HepG2 (cell line): Measurements from ENCODE around the gene MVP. TPM values are rescaled to one million over a fixed set of nuclear protein-coding genes. Genes with fewer than 3 reads are reported as not detected.
A peak's percentile ranks its signal among the peaks of the same experiment; 100 is the strongest.

Experiments used
- KDM5A ChIP-seq: fragments of 200-600 bp; sonication (generic); IDR thresholded peaks from 2 replicates; pipeline ENCODE4 v1.7.0; 2018; ENCODE audit warnings: antibody characterized with exemption, mild to moderate bottlenecking, low read length, borderline replicate concordance
- KDM5B ChIP-seq: sonication (generic); formaldehyde crosslinking; IDR thresholded peaks from 2 replicates; pipeline ENCODE4 v1.4.0; 2020; ENCODE audit warnings: missing genetic modification reagents, mild to moderate bottlenecking, borderline replicate concordance
- NR2F1 ChIP-seq, 2 experiments: fragments of 450-650 bp in 1 of 2; formaldehyde crosslinking in 1 of 2; IDR thresholded peaks; 2 replicates each; pipeline versions ENCODE4 v1.5.0 to v1.6.1; 2016 to 2020; ENCODE audit warnings: mild to moderate bottlenecking in 1 of 2, missing compliant biosample characterization in 1 of 2, missing genetic modification reagents in 1 of 2, moderate library complexity in 1 of 2
- NR3C1 ChIP-seq: sonication (generic); formaldehyde crosslinking; IDR thresholded peaks from 2 replicates; pipeline ENCODE4 v1.4.0; 2020; ENCODE audit warnings: missing genetic modification reagents
- POLR2AphosphoS2 ChIP-seq: IDR thresholded peaks from 2 replicates; pipeline ENCODE4 v1.6.1; 2011; ENCODE audit warnings: low read depth, low read length, improper control_type of control experiment
- SIN3B ChIP-seq: fragments of 150-350 bp; IDR thresholded peaks from 2 replicates; pipeline ENCODE4 v1.6.1; 2014; ENCODE audit warnings: low read length
- SUZ12 ChIP-seq: fragments of 150-350 bp; IDR thresholded peaks from 2 replicates; pipeline ENCODE4 v1.6.1; 2014; ENCODE audit warnings: low read depth, low read length
- ZNF296 ChIP-seq: sonication (generic); formaldehyde crosslinking; conservative IDR thresholded peaks from 2 replicates; pipeline ENCODE4 v1.5.0; 2020; ENCODE audit warnings: mild to moderate bottlenecking, missing genetic modification reagents
- ZNF333 ChIP-seq: sonication (generic); formaldehyde crosslinking; IDR thresholded peaks from 2 replicates; pipeline ENCODE4 v1.4.0; 2020; ENCODE audit warnings: mild to moderate bottlenecking, missing genetic modification reagents, borderline replicate concordance
- ZNF567 ChIP-seq: sonication (generic); formaldehyde crosslinking; IDR thresholded peaks from 2 replicates; pipeline ENCODE4 v1.8.1; 2023; ENCODE audit warnings: mild to moderate bottlenecking, missing genetic modification reagents, borderline replicate concordance
- polyA plus RNA-seq, 8 experiments: library from polyadenylated mRNA; depleted of rRNA in 3 of 8; stranded (reverse) in 7 of 8; unstranded in 1 of 8; fragments of >200 nt; fragmentation: Illumina TruSeq in 4 of 8; extraction: Trizol in 4 of 8; gene quantifications; 2 replicates each; pipeline versions ENCODE4 v1.2.1 to v1.2.3, GENCODE V29; 2011 to 2016; ENCODE audit warnings: low read depth in 4 of 8, missing spikeins in 1 of 8, mixed read lengths in 1 of 8; ENCODE audit not compliant: insufficient read depth in 1 of 8
- total RNA-seq, 5 experiments: library from RNA; depleted of rRNA; stranded (reverse); fragments of >200 nt; fragmentation: Illumina TruSeq; extraction: Trizol; gene quantifications; 2 replicates each; pipeline ENCODE4 v1.2.3, GENCODE V29; 2016; ENCODE audit warnings: low read depth in 1 of 5
- TF ChIP-seq, protein P1 (sequence below): sonication (generic); formaldehyde crosslinking; IDR thresholded peaks from 2 replicates; pipeline ENCODE4 v1.5.1; 2020; ENCODE audit warnings: missing genetic modification reagents, mild to moderate bottlenecking, borderline replicate concordance
- TF ChIP-seq, protein P2 (sequence below): sonication (generic); formaldehyde crosslinking; IDR thresholded peaks from 2 replicates; pipeline ENCODE4 v1.9.0; 2021; ENCODE audit warnings: mild to moderate bottlenecking, missing genetic modification reagents
- TF ChIP-seq, protein P3 (sequence below): fragments of 450-650 bp; IDR thresholded peaks from 2 replicates; pipeline ENCODE4 v1.6.1; 2017
- TF ChIP-seq, protein P4 (sequence below): sonication (generic); formaldehyde crosslinking; IDR thresholded peaks from 2 replicates; pipeline ENCODE4 v1.4.0; 2020; ENCODE audit warnings: missing genetic modification reagents, mild to moderate bottlenecking, borderline replicate concordance
- TF ChIP-seq, protein P5 (sequence below): sonication (generic); formaldehyde crosslinking; IDR thresholded peaks from 2 replicates; pipeline ENCODE4 v1.5.0; 2020; ENCODE audit warnings: missing genetic modification reagents, mild to moderate bottlenecking, borderline replicate concordance

Gene MVP
- total and polyA plus RNA-seq, 2 of the 13 experiments (the other 11 are each of a cell fraction or from before 2014, with no cell fraction given) = 22.9 to 43.5 TPM

DNA sequence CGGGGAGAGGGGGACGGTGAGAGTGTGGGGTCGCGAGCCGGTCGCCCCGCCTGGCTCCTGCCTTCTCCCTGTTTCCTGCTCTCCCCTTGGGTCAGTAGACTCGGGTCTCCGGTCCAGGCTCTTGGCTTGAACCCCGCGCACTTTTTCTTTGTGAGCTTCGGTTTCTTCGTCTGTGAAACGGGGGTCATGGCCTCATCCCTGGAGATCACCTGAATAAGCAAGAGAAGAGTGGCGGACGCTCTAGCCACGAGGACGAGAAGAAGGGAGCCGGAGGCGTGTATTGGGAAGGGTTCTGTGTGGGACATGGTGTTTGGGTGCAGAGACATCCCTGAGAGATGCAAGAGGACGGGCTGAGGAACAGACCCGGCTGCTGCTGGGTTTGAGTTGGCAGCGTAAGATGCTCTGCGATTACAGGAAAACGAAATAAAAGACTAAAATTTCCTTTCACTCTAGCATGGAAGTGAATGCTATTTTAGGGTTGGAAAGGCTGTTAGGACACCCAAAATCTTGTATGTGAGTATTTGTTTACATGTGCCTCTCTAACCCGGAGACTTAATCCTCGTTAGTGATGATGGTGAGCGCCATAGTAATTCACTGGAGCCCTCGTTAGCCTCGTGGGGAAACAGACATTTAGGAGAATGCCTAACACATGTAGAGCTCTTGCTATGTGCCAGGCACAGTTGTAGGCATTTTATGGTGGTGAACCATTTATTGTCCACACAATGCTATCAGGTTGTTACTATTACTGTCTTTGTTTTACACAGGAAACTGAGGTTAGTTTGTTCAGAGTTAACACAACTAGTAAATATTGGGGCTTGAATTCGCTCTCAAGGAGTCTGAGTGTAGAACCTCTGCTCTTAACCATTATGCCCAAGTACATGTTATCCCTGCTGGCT lies 29.1 kb upstream of the MVP start (continued):
- TF ChIP-seq, protein P1, sequence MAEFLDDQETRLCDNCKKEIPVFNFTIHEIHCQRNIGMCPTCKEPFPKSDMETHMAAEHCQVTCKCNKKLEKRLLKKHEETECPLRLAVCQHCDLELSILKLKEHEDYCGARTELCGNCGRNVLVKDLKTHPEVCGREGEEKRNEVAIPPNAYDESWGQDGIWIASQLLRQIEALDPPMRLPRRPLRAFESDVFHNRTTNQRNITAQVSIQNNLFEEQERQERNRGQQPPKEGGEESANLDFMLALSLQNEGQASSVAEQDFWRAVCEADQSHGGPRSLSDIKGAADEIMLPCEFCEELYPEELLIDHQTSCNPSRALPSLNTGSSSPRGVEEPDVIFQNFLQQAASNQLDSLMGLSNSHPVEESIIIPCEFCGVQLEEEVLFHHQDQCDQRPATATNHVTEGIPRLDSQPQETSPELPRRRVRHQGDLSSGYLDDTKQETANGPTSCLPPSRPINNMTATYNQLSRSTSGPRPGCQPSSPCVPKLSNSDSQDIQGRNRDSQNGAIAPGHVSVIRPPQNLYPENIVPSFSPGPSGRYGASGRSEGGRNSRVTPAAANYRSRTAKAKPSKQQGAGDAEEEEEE = no peak
- TF ChIP-seq NR2F1 (CRISPR knock-in tag; IDR thresholded peaks at IDR 0.05) = no peak
- TF ChIP-seq ZNF296 = no peak
- TF ChIP-seq ZNF333 (CRISPR knock-in tag) = no peak; the same call in 1 of the 2 replicates
- TF ChIP-seq SIN3B = no peak
- TF ChIP-seq, protein P2, sequence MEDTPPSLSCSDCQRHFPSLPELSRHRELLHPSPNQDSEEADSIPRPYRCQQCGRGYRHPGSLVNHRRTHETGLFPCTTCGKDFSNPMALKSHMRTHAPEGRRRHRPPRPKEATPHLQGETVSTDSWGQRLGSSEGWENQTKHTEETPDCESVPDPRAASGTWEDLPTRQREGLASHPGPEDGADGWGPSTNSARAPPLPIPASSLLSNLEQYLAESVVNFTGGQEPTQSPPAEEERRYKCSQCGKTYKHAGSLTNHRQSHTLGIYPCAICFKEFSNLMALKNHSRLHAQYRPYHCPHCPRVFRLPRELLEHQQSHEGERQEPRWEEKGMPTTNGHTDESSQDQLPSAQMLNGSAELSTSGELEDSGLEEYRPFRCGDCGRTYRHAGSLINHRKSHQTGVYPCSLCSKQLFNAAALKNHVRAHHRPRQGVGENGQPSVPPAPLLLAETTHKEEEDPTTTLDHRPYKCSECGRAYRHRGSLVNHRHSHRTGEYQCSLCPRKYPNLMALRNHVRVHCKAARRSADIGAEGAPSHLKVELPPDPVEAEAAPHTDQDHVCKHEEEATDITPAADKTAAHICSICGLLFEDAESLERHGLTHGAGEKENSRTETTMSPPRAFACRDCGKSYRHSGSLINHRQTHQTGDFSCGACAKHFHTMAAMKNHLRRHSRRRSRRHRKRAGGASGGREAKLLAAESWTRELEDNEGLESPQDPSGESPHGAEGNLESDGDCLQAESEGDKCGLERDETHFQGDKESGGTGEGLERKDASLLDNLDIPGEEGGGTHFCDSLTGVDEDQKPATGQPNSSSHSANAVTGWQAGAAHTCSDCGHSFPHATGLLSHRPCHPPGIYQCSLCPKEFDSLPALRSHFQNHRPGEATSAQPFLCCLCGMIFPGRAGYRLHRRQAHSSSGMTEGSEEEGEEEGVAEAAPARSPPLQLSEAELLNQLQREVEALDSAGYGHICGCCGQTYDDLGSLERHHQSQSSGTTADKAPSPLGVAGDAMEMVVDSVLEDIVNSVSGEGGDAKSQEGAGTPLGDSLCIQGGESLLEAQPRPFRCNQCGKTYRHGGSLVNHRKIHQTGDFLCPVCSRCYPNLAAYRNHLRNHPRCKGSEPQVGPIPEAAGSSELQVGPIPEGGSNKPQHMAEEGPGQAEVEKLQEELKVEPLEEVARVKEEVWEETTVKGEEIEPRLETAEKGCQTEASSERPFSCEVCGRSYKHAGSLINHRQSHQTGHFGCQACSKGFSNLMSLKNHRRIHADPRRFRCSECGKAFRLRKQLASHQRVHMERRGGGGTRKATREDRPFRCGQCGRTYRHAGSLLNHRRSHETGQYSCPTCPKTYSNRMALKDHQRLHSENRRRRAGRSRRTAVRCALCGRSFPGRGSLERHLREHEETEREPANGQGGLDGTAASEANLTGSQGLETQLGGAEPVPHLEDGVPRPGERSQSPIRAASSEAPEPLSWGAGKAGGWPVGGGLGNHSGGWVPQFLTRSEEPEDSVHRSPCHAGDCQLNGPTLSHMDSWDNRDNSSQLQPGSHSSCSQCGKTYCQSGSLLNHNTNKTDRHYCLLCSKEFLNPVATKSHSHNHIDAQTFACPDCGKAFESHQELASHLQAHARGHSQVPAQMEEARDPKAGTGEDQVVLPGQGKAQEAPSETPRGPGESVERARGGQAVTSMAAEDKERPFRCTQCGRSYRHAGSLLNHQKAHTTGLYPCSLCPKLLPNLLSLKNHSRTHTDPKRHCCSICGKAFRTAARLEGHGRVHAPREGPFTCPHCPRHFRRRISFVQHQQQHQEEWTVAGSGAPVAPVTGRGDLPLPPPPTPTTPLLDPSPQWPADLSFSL (CRISPR knock-in tag) = 0 out of 2 replicates have a peak, but pooled peaks have one; percentile 39
- no peak for TF ChIP-seq POLR2AphosphoS2
- TF ChIP-seq KDM5B (CRISPR knock-in tag) = no peak
- TF ChIP-seq NR3C1 = no peak
- TF ChIP-seq ZNF567 (CRISPR knock-in tag) = peak; percentile 8; the same call in 1 of the 2 replicates
- TF ChIP-seq, protein P3, sequence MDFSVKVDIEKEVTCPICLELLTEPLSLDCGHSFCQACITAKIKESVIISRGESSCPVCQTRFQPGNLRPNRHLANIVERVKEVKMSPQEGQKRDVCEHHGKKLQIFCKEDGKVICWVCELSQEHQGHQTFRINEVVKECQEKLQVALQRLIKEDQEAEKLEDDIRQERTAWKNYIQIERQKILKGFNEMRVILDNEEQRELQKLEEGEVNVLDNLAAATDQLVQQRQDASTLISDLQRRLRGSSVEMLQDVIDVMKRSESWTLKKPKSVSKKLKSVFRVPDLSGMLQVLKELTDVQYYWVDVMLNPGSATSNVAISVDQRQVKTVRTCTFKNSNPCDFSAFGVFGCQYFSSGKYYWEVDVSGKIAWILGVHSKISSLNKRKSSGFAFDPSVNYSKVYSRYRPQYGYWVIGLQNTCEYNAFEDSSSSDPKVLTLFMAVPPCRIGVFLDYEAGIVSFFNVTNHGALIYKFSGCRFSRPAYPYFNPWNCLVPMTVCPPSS = no peak
- TF ChIP-seq, protein P4, sequence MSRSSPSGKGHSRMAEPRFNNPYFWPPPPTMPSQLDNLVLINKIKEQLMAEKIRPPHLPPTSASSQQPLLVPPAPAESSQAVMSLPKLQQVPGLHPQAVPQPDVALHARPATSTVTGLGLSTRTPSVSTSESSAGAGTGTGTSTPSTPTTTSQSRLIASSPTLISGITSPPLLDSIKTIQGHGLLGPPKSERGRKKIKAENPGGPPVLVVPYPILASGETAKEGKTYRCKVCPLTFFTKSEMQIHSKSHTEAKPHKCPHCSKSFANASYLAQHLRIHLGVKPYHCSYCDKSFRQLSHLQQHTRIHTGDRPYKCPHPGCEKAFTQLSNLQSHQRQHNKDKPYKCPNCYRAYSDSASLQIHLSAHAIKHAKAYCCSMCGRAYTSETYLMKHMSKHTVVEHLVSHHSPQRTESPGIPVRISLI = no peak
- TF ChIP-seq, protein P5, sequence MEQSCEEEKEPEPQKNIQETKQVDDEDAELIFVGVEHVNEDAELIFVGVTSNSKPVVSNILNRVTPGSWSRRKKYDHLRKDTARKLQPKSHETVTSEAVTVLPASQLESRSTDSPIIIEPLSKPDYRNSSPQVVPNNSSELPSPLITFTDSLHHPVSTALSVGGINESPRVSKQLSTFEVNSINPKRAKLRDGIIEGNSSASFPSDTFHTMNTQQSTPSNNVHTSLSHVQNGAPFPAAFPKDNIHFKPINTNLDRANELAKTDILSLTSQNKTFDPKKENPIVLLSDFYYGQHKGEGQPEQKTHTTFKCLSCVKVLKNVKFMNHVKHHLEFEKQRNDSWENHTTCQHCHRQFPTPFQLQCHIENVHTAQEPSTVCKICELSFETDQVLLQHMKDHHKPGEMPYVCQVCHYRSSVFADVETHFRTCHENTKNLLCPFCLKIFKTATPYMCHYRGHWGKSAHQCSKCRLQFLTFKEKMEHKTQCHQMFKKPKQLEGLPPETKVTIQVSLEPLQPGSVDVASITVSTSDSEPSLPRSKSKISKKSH (CRISPR knock-in tag) = no peak
- no peak for TF ChIP-seq SUZ12
- peak; percentile 80 for TF ChIP-seq KDM5A
